ENCODE data around the gene KCNK7.

KCNK7 gene

DNA sequence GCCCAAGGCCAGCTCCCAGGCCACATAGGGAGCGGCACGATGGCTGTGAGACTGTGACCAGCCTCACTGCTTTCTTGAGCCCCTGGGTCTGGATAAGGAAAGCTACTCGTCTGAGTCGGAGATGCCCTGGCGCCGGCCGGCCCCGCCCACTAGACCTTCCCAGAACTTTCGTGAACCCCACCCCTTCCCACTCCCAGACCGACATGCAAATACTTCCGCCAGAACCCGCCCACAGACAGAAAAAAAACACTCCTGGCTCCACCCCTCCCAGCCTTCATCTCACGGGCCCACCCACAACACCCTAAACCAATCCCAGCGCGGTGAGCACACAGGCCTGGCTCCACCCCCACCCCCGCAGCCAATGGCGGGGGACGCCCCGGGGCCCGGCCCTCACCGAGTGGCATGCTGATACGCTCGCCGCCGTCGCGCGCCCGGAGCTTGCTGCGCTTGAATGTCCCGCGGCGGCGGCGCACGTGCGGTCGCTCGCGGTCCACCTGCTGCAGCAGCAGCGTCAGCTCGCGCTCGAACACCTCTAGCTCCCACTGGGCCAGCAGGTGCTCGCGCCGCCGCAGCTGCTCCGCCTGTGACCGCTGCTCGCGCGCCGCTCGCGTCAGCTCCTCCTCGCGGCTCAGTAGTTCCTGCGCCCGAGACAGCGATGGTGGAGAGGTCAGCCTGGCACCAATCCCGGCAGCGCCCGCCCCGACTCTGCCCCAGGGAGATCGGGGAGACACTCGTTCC, 11.4 kb upstream of the KCNK7 start:
- Histone ChIP-seq H3K9ac (ENCODE audit: low read length) (no peak overlapping the region), H3K27me3 (ENCODE audit: control insufficient read depth, insufficient read depth, low read length) (no peaks in the 10 kb centered on the region), H3K36me3 (ENCODE audit: control insufficient read depth, low read depth, low read length) (peaks cover 18% of the 10 kb centered on the region), H3K9me3 (ENCODE audit: control insufficient read depth, low read depth, low read length) (no peaks in the 10 kb centered on the region), H3K27ac (ENCODE audit: low read length) (no peak overlapping the region), H3K4me3 (ENCODE audit: low read length) (peak overlapping the region; percentile 55), H3K4me1 (ENCODE audit: control insufficient read depth, low read depth, low read length) (peaks cover 13% of the 10 kb centered on the region)

DNA sequence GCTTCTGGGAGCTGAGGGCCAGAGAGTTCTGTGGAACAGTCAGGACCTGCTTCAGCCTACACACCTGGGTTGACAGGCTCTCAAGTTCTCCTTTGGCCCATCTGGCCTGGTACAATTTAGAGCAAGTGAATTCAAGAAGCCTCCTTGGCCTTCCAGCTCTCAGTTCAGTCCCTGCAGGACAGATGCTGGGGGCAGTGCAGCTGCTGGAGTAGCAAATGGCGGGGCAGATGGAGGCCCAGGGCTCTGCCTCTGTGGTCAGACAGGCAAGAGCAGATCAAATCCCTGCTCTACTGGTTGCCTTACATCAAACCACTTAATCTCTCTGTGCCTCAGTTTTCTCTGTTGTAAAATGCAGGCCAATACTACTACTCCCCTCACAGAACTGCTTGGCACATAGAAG, 8.7 kb upstream of the KCNK7 start:
- H3K4me1 ChIP-seq (ENCODE audit: control insufficient read depth, low read depth, low read length): peaks cover 13% of the 10 kb centered on the region
- no peaks in the 10 kb centered on the region for H3K27me3 ChIP-seq (ENCODE audit: control insufficient read depth, insufficient read depth, low read length)
- H3K9me3 ChIP-seq (ENCODE audit: control insufficient read depth, low read depth, low read length): no peaks in the 10 kb centered on the region
- no peak overlapping the region for H3K9ac ChIP-seq (ENCODE audit: low read length)
- no peak overlapping the region for H3K4me3 ChIP-seq (ENCODE audit: low read length)
- no peak overlapping the region for H3K27ac ChIP-seq (ENCODE audit: low read length)
- H3K36me3 ChIP-seq (ENCODE audit: control insufficient read depth, low read depth, low read length): peaks cover 18% of the 10 kb centered on the region

DNA sequence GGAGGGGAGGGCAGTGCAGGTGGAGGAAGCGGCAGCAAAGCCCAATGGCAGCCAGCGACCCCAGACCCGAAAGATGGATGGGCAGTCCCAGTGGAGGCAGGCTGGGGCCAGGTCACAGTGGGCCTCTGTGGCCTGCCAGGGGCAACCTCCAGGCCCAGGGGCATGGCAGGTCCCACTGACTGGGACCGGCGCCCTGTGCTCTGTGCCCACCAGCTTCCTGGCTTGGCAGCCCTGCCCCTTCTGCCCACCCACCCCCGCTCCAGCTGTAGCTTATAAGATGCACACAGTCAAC, 4.3 kb upstream of the KCNK7 start:
- Histone ChIP-seq H3K4me3 (ENCODE audit: low read length) (no peak overlapping the region), H3K36me3 (ENCODE audit: control insufficient read depth, low read depth, low read length) (peaks cover 7% of the 10 kb centered on the region), H3K4me1 (ENCODE audit: control insufficient read depth, low read depth, low read length) (no peaks in the 10 kb centered on the region), H3K27me3 (ENCODE audit: control insufficient read depth, insufficient read depth, low read length) (no peaks in the 10 kb centered on the region), H3K27ac (ENCODE audit: low read length) (no peak overlapping the region), H3K9me3 (ENCODE audit: control insufficient read depth, low read depth, low read length) (no peaks in the 10 kb centered on the region), H3K9ac (ENCODE audit: low read length) (no peak overlapping the region)

GRCh38 chr11:65599216-65599954, 3.8 kb upstream of the KCNK7 start:
- H3K9ac ChIP-seq (ENCODE audit: low read length): no peak overlapping the region
- H3K27ac ChIP-seq (ENCODE audit: low read length): no peak overlapping the region
- no peaks in the 10 kb centered on the region for H3K4me1 ChIP-seq (ENCODE audit: control insufficient read depth, low read depth, low read length)
- no peak overlapping the region for H3K4me3 ChIP-seq (ENCODE audit: low read length)
- H3K36me3 ChIP-seq (ENCODE audit: control insufficient read depth, low read depth, low read length): peaks cover 5% of the 10 kb centered on the region
- H3K9me3 ChIP-seq (ENCODE audit: control insufficient read depth, low read depth, low read length): no peaks in the 10 kb centered on the region
- peaks cover under 1% of the 10 kb centered on the region for H3K27me3 ChIP-seq (ENCODE audit: control insufficient read depth, insufficient read depth, low read length)

- Histone ChIP-seq H3K9ac (ENCODE audit: low read length) (no peak overlapping the region), H3K27me3 (ENCODE audit: control insufficient read depth, insufficient read depth, low read length) (peaks cover 11% of the 10 kb centered on the region), H3K9me3 (ENCODE audit: control insufficient read depth, low read depth, low read length) (no peaks in the 10 kb centered on the region), H3K27ac (ENCODE audit: low read length) (no peak overlapping the region), H3K4me3 (ENCODE audit: low read length) (no peak overlapping the region), H3K4me1 (ENCODE audit: control insufficient read depth, low read depth, low read length) (no peaks in the 10 kb centered on the region), H3K36me3 (ENCODE audit: control insufficient read depth, low read depth, low read length) (no peaks in the 10 kb centered on the region)
These were observed 2.7 kb upstream of the KCNK7 start for GRCh38 chr11:65598258-65598699.

DNA sequence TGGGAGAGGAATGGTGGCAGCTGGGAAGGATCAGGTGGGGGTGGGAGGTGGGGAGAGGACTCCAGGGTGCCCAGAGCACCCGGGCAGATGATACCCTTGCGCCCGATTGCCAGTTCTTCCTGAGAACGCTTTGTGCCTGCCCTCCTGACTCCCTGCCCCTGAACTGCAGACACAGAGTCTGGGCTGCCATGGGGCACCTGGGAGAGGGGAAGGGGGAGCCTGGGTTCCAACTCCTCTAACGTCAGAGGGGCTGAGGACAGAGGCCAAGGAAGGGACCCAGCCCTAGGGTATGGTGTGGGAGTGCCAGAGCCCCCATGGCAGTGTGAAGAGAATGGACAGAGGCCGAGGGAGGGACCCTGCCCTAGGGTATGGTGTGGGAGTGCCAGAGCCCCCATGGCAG, 920 bp upstream of the KCNK7 start:
- Histone ChIP-seq H3K27ac (ENCODE audit: low read length) (no peak overlapping the region), H3K9ac (ENCODE audit: low read length) (no peak overlapping the region), H3K4me1 (ENCODE audit: control insufficient read depth, low read depth, low read length) (peaks cover 3% of the 10 kb centered on the region), H3K27me3 (ENCODE audit: control insufficient read depth, insufficient read depth, low read length) (peaks cover 26% of the 10 kb centered on the region), H3K36me3 (ENCODE audit: control insufficient read depth, low read depth, low read length) (no peaks in the 10 kb centered on the region), H3K4me3 (ENCODE audit: low read length) (no peak overlapping the region), H3K9me3 (ENCODE audit: control insufficient read depth, low read depth, low read length) (no peaks in the 10 kb centered on the region)

DNA sequence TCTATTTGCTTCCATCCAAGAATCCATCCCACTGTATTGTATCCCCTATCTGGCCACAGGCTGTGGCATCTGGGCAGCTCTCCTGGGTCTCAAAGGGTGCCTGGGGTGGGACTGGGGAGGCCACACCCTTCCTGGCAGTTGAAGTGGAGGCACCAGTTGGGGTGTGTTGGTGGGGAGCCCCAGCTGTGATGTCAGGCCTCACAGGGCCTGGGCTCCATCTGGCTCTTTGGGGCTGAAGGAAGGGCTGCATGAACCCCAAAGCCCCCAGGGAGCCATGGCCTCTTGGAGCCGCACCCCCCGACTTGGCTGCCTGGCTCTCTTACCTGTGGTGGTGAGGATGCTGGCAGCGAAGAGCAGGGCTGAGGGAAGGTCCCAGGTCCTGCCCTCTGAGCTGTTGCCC, 469 bp downstream of the KCNK7 start:
- Histone ChIP-seq H3K4me1 (ENCODE audit: control insufficient read depth, low read depth, low read length) (peaks cover 3% of the 10 kb centered on the region), H3K27me3 (ENCODE audit: control insufficient read depth, insufficient read depth, low read length) (peaks cover 40% of the 10 kb centered on the region), H3K9ac (ENCODE audit: low read length) (no peak overlapping the region), H3K9me3 (ENCODE audit: control insufficient read depth, low read depth, low read length) (no peaks in the 10 kb centered on the region), H3K36me3 (ENCODE audit: control insufficient read depth, low read depth, low read length) (no peaks in the 10 kb centered on the region), H3K27ac (ENCODE audit: low read length) (no peak overlapping the region), H3K4me3 (ENCODE audit: low read length) (no peak overlapping the region)

DNA sequence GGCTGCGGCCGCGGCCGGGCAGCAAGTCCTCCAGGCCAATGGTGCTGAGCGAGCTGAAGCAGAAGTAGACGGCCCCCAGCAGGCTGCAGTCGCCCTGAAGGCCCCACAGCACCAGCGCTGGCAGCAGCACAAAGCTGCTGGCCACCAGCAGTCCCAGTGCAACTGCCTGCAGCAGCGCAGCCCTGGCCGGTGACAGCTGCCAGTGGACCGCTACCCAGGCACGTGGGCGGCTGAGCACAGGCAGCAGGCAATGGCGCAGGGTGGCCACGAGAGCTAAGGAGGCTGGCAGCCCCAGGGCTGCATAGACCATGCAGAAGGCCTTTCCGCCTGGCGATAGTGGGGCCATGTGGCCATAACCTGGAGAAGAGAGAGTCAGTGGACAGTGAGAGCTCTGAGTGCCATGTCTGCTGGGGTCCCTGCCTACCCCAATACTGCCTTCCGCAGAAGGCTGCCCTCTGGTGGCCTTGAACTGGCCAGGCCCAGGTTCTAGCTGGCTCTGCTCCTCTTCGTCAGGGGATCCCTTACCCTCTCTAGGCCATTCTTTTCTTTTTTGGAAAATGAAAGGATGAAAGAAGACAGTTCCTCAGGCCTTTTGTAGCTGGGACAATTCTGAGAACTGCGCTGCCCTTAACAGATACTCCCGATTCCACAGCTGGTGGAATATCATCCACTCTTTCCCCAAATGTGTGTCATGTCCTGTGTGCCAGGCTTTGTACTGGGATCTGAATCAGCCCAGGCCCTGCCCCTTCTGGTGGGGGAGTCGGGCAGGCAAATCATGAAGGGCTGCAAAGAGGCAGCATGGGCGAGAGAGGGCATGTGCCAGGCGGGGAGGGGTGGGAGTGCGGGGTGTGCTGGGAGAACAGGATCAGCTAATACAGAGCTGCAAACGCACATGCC, 1.8 kb downstream of the KCNK7 start:
- Histone ChIP-seq H3K9me3 (ENCODE audit: control insufficient read depth, low read depth, low read length) (no peaks in the 10 kb centered on the region), H3K9ac (ENCODE audit: low read length) (no peak overlapping the region), H3K4me3 (ENCODE audit: low read length) (no peak overlapping the region), H3K36me3 (ENCODE audit: control insufficient read depth, low read depth, low read length) (no peaks in the 10 kb centered on the region), H3K4me1 (ENCODE audit: control insufficient read depth, low read depth, low read length) (peaks cover 3% of the 10 kb centered on the region), H3K27me3 (ENCODE audit: control insufficient read depth, insufficient read depth, low read length) (peaks cover 43% of the 10 kb centered on the region), H3K27ac (ENCODE audit: low read length) (no peak overlapping the region)

DNA sequence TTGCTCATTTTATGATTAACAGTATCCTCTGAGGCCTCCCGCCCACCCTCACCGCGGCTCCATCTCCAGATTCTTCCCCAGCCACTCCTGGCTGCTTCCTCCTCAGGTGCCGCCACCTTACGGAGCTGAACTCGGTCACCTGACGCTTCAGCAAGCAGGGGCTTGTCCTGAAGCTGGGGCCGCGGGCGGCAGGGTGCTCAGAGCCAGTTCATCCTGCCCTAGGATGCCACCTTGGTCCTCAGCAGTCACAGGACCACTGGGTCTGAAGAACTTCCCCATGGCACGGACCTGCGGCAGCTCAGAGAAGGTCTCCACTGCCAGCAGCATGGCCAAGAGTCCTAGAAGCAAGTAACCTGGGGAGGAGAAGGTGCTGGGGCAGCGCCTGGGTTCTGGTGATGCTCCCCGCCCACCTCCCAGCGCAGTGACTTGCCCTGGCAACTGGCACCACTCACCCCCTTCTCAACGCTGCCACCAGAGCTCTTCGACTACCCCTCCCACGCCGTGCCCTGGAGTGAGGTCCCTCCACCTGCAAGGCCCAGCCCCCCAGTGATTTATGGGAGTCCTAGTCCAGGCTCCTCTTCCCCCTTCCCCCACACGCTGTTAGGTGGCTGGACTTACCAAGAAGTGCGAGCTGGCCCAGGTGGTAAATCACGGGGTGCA, 2.6 kb downstream of the KCNK7 start:
- peaks cover 43% of the 10 kb centered on the region for H3K27me3 ChIP-seq (ENCODE audit: control insufficient read depth, insufficient read depth, low read length)
- peaks cover 3% of the 10 kb centered on the region for H3K4me1 ChIP-seq (ENCODE audit: control insufficient read depth, low read depth, low read length)
- peak overlapping the region; percentile 54 for H3K4me3 ChIP-seq (ENCODE audit: low read length)
- H3K9me3 ChIP-seq (ENCODE audit: control insufficient read depth, low read depth, low read length): no peaks in the 10 kb centered on the region
- H3K36me3 ChIP-seq (ENCODE audit: control insufficient read depth, low read depth, low read length): no peaks in the 10 kb centered on the region
- H3K9ac ChIP-seq (ENCODE audit: low read length): no peak overlapping the region
- H3K27ac ChIP-seq (ENCODE audit: low read length): no peak overlapping the region

- H3K9me3 ChIP-seq (ENCODE audit: control insufficient read depth, low read depth, low read length): no peaks in the 10 kb centered on the region
- peak overlapping the region; percentile 54 for H3K4me3 ChIP-seq (ENCODE audit: low read length)
- H3K9ac ChIP-seq (ENCODE audit: low read length): no peak overlapping the region
- peaks cover 3% of the 10 kb centered on the region for H3K4me1 ChIP-seq (ENCODE audit: control insufficient read depth, low read depth, low read length)
- H3K27ac ChIP-seq (ENCODE audit: low read length): no peak overlapping the region
- no peaks in the 10 kb centered on the region for H3K36me3 ChIP-seq (ENCODE audit: control insufficient read depth, low read depth, low read length)
- peaks cover 43% of the 10 kb centered on the region for H3K27me3 ChIP-seq (ENCODE audit: control insufficient read depth, insufficient read depth, low read length)
These were observed 3.4 kb downstream of the KCNK7 start for GRCh38 chr11:65591939-65592857.
